Breast epithelium (tissue), 3 donors: Measurements from ENCODE around the gene TMEM139.

Experiments used
- CTCF ChIP-seq, 3 donors: fragments of 450-650 bp; IDR thresholded peaks; one replicate each; pipeline ENCODE4 v1.5.1; 2016 to 2017; ENCODE audit warnings: antibody characterized with exemption in 3 of 3, mild to moderate bottlenecking in 3 of 3, moderate library complexity in 3 of 3
- POLR2AphosphoS5 ChIP-seq, 3 donors: sonication (generic); formaldehyde crosslinking; IDR thresholded peaks; one replicate each; pipeline ENCODE4 v1.6.1; 2017; ENCODE audit warnings: antibody characterized with exemption in 3 of 3

GRCh38 chr7:143331179-143331801 is 46.5 kb downstream of the TMEM139 start:
- TF ChIP-seq CTCF (IDR thresholded peaks at IDR 0.05) (no peak), POLR2AphosphoS5 (IDR thresholded peaks at IDR 0.05) (no peak)
